ENCODE measurements around the gene ARHGEF17.
A peak's percentile ranks its signal among the peaks of the same experiment; 100 is the strongest.

Gene ARHGEF17

GRCh38 chr11:73284106-73284505, 24.0 kb upstream of the ARHGEF17 start:
- H3K9me3 ChIP-seq (ENCODE audit: control insufficient read depth in 1 of 2, low read length in 2 of 2): no peaks in the 10 kb centered on the region
- no peak overlapping the region for H3K9ac ChIP-seq (ENCODE audit: low read depth in 1 of 2, low read length in 2 of 2)
- no peaks in the 10 kb centered on the region for H3K36me3 ChIP-seq (ENCODE audit: control insufficient read depth in 1 of 2, insufficient read depth in 2 of 2, low read length in 2 of 2)
- peaks cover 19 to 26% of the 10 kb centered on the region in 2 donors for H3K4me1 ChIP-seq (ENCODE audit: control insufficient read depth in 1 of 2, insufficient read depth in 2 of 2, low read length in 2 of 2)
- no peaks in the 10 kb centered on the region for H3K27me3 ChIP-seq (ENCODE audit: control insufficient read depth in 1 of 2, insufficient read depth in 2 of 2, low read length in 2 of 2)
- H3K4me3 ChIP-seq (ENCODE audit: low read depth in 1 of 2, low read length in 2 of 2): no peak overlapping the region
- no peak overlapping the region for H3K27ac ChIP-seq (ENCODE audit: low read depth, low read length)

- H3K4me1 ChIP-seq (ENCODE audit: control insufficient read depth in 1 of 2, insufficient read depth in 2 of 2, low read length in 2 of 2): peaks cover 25 to 32% of the 10 kb centered on the region in 2 donors
- no peak overlapping the region for H3K4me3 ChIP-seq (ENCODE audit: low read depth in 1 of 2, low read length in 2 of 2)
- no peaks in the 10 kb centered on the region for H3K27me3 ChIP-seq (ENCODE audit: control insufficient read depth in 1 of 2, insufficient read depth in 2 of 2, low read length in 2 of 2)
- H3K9me3 ChIP-seq (ENCODE audit: control insufficient read depth in 1 of 2, low read length in 2 of 2): no peaks in the 10 kb centered on the region
- H3K36me3 ChIP-seq (ENCODE audit: control insufficient read depth in 1 of 2, insufficient read depth in 2 of 2, low read length in 2 of 2): no peaks in the 10 kb centered on the region
- no peak overlapping the region for H3K9ac ChIP-seq (ENCODE audit: low read depth in 1 of 2, low read length in 2 of 2)
- no peak overlapping the region for H3K27ac ChIP-seq (ENCODE audit: low read depth, low read length)
Measured at GRCh38 chr11:73285721-73286120, 22.4 kb upstream of the ARHGEF17 start.

GRCh38 chr11:73286240-73286810, 21.8 kb upstream of the ARHGEF17 start:
- peaks cover 25 to 32% of the 10 kb centered on the region in 2 donors for H3K4me1 ChIP-seq (ENCODE audit: control insufficient read depth in 1 of 2, insufficient read depth in 2 of 2, low read length in 2 of 2)
- H3K27me3 ChIP-seq (ENCODE audit: control insufficient read depth in 1 of 2, insufficient read depth in 2 of 2, low read length in 2 of 2): no peaks in the 10 kb centered on the region
- H3K36me3 ChIP-seq (ENCODE audit: control insufficient read depth in 1 of 2, insufficient read depth in 2 of 2, low read length in 2 of 2): no peaks in the 10 kb centered on the region
- no peaks in the 10 kb centered on the region for H3K9me3 ChIP-seq (ENCODE audit: control insufficient read depth in 1 of 2, low read length in 2 of 2)
- H3K27ac ChIP-seq (ENCODE audit: low read depth, low read length): no peak overlapping the region
- no peak overlapping the region for H3K9ac ChIP-seq (ENCODE audit: low read depth in 1 of 2, low read length in 2 of 2)
- H3K4me3 ChIP-seq (ENCODE audit: low read depth in 1 of 2, low read length in 2 of 2): no peak overlapping the region

GRCh38 chr11:73287400-73288101, 20.5 kb upstream of the ARHGEF17 start:
- Histone ChIP-seq H3K4me1 (ENCODE audit: control insufficient read depth in 1 of 2, insufficient read depth in 2 of 2, low read length in 2 of 2) (peaks cover 22 to 27% of the 10 kb centered on the region in 2 donors), H3K4me3 (ENCODE audit: low read depth in 1 of 2, low read length in 2 of 2) (no peak overlapping the region), H3K9ac (ENCODE audit: low read depth in 1 of 2, low read length in 2 of 2) (no peak overlapping the region), H3K9me3 (ENCODE audit: control insufficient read depth in 1 of 2, low read length in 2 of 2) (no peaks in the 10 kb centered on the region), H3K36me3 (ENCODE audit: control insufficient read depth in 1 of 2, insufficient read depth in 2 of 2, low read length in 2 of 2) (no peaks in the 10 kb centered on the region), H3K27me3 (ENCODE audit: control insufficient read depth in 1 of 2, insufficient read depth in 2 of 2, low read length in 2 of 2) (no peaks in the 10 kb centered on the region), H3K27ac (ENCODE audit: low read depth, low read length) (no peak overlapping the region)

- Histone ChIP-seq H3K9me3 (ENCODE audit: control insufficient read depth in 1 of 2, low read length in 2 of 2) (no peaks in the 10 kb centered on the region), H3K4me1 (ENCODE audit: control insufficient read depth in 1 of 2, insufficient read depth in 2 of 2, low read length in 2 of 2) (peaks cover 16 to 20% of the 10 kb centered on the region in 2 donors), H3K27ac (ENCODE audit: low read depth, low read length) (no peak overlapping the region), H3K36me3 (ENCODE audit: control insufficient read depth in 1 of 2, insufficient read depth in 2 of 2, low read length in 2 of 2) (no peaks in the 10 kb centered on the region), H3K4me3 (ENCODE audit: low read depth in 1 of 2, low read length in 2 of 2) (no peak overlapping the region), H3K9ac (ENCODE audit: low read depth in 1 of 2, low read length in 2 of 2) (no peak overlapping the region), H3K27me3 (ENCODE audit: control insufficient read depth in 1 of 2, insufficient read depth in 2 of 2, low read length in 2 of 2) (no peaks in the 10 kb centered on the region)
Measured at GRCh38 chr11:73288192-73288872, 19.7 kb upstream of the ARHGEF17 start.

- no peaks in the 10 kb centered on the region for H3K27me3 ChIP-seq (ENCODE audit: control insufficient read depth in 1 of 2, insufficient read depth in 2 of 2, low read length in 2 of 2)
- peak overlapping the region in 1 of 2 donors; percentile 9 for H3K9ac ChIP-seq (ENCODE audit: low read depth in 1 of 2, low read length in 2 of 2)
- peaks cover 15 to 20% of the 10 kb centered on the region in 2 donors for H3K4me1 ChIP-seq (ENCODE audit: control insufficient read depth in 1 of 2, insufficient read depth in 2 of 2, low read length in 2 of 2)
- H3K36me3 ChIP-seq (ENCODE audit: control insufficient read depth in 1 of 2, insufficient read depth in 2 of 2, low read length in 2 of 2): no peaks in the 10 kb centered on the region
- H3K4me3 ChIP-seq (ENCODE audit: low read depth in 1 of 2, low read length in 2 of 2): peak overlapping the region; percentile 1 to 58
- H3K27ac ChIP-seq (ENCODE audit: low read depth, low read length): peak overlapping the region; percentile 49
- H3K9me3 ChIP-seq (ENCODE audit: control insufficient read depth in 1 of 2, low read length in 2 of 2): no peaks in the 10 kb centered on the region
Measured at GRCh38 chr11:73288873-73289707, 19.0 kb upstream of the ARHGEF17 start.

GRCh38 chr11:73290536-73290935, 17.5 kb upstream of the ARHGEF17 start:
- H3K36me3 ChIP-seq (ENCODE audit: control insufficient read depth in 1 of 2, insufficient read depth in 2 of 2, low read length in 2 of 2): no peaks in the 10 kb centered on the region
- H3K4me3 ChIP-seq (ENCODE audit: low read depth in 1 of 2, low read length in 2 of 2): no peak overlapping the region
- no peaks in the 10 kb centered on the region for H3K27me3 ChIP-seq (ENCODE audit: control insufficient read depth in 1 of 2, insufficient read depth in 2 of 2, low read length in 2 of 2)
- H3K4me1 ChIP-seq (ENCODE audit: control insufficient read depth in 1 of 2, insufficient read depth in 2 of 2, low read length in 2 of 2): peaks cover 15 to 20% of the 10 kb centered on the region in 2 donors
- H3K9ac ChIP-seq (ENCODE audit: low read depth in 1 of 2, low read length in 2 of 2): no peak overlapping the region
- no peak overlapping the region for H3K27ac ChIP-seq (ENCODE audit: low read depth, low read length)
- no peaks in the 10 kb centered on the region for H3K9me3 ChIP-seq (ENCODE audit: control insufficient read depth in 1 of 2, low read length in 2 of 2)

- no peaks in the 10 kb centered on the region for H3K27me3 ChIP-seq (ENCODE audit: control insufficient read depth in 1 of 2, insufficient read depth in 2 of 2, low read length in 2 of 2)
- no peak overlapping the region for H3K9ac ChIP-seq (ENCODE audit: low read depth in 1 of 2, low read length in 2 of 2)
- H3K36me3 ChIP-seq (ENCODE audit: control insufficient read depth in 1 of 2, insufficient read depth in 2 of 2, low read length in 2 of 2): no peaks in the 10 kb centered on the region
- H3K9me3 ChIP-seq (ENCODE audit: control insufficient read depth in 1 of 2, low read length in 2 of 2): no peaks in the 10 kb centered on the region
- H3K27ac ChIP-seq (ENCODE audit: low read depth, low read length): no peak overlapping the region
- peaks cover 15 to 20% of the 10 kb centered on the region in 2 donors for H3K4me1 ChIP-seq (ENCODE audit: control insufficient read depth in 1 of 2, insufficient read depth in 2 of 2, low read length in 2 of 2)
- no peak overlapping the region for H3K4me3 ChIP-seq (ENCODE audit: low read depth in 1 of 2, low read length in 2 of 2)
Measured at GRCh38 chr11:73291196-73291595, 16.9 kb upstream of the ARHGEF17 start.

- Histone ChIP-seq H3K9ac (ENCODE audit: low read depth in 1 of 2, low read length in 2 of 2) (no peak overlapping the region), H3K27ac (ENCODE audit: low read depth, low read length) (no peak overlapping the region), H3K9me3 (ENCODE audit: control insufficient read depth in 1 of 2, low read length in 2 of 2) (no peaks in the 10 kb centered on the region), H3K36me3 (ENCODE audit: control insufficient read depth in 1 of 2, insufficient read depth in 2 of 2, low read length in 2 of 2) (no peaks in the 10 kb centered on the region), H3K4me1 (ENCODE audit: control insufficient read depth in 1 of 2, insufficient read depth in 2 of 2, low read length in 2 of 2) (peaks cover 15 to 20% of the 10 kb centered on the region in 2 donors), H3K27me3 (ENCODE audit: control insufficient read depth in 1 of 2, insufficient read depth in 2 of 2, low read length in 2 of 2) (no peaks in the 10 kb centered on the region), H3K4me3 (ENCODE audit: low read depth in 1 of 2, low read length in 2 of 2) (no peak overlapping the region)
Measured at GRCh38 chr11:73291781-73292524, 16.1 kb upstream of the ARHGEF17 start.

All from duodenal mucosa (tissue), 2 donors.